ENCODE results near the gene TANGO6.
A peak's percentile ranks its signal among the peaks of the same experiment; 100 is the strongest.

TANGO6 gene

GRCh38 chr16:69064124-69064763 lies 220.9 kb downstream of the TANGO6 start:
- no peak for DNase-seq

- DNase-seq: no peak
These were observed 221.5 kb downstream of the TANGO6 start for GRCh38 chr16:69064764-69065313.

- DNase-seq: no peak
These were observed 226.2 kb downstream of the TANGO6 start for GRCh38 chr16:69069504-69069903.

- no peak for DNase-seq
These were observed 227.7 kb downstream of the TANGO6 start for GRCh38 chr16:69071036-69071435.

GRCh38 chr16:69072640-69072974 lies 229.3 kb downstream of the TANGO6 start:
- DNase-seq: no peak

GRCh38 chr16:69073181-69073702 lies 229.9 kb downstream of the TANGO6 start:
- DNase-seq: no peak

- no peak for DNase-seq
These were observed 233.9 kb downstream of the TANGO6 start for GRCh38 chr16:69077251-69077650.

- DNase-seq: no peak
These were observed 234.7 kb downstream of the TANGO6 start for GRCh38 chr16:69078073-69078472.

GRCh38 chr16:69079697-69080096 lies 236.4 kb downstream of the TANGO6 start:
- DNase-seq: no peak

GRCh38 chr16:69083306-69083941 lies 240.1 kb downstream of the TANGO6 start:
- no peak for DNase-seq

- DNase-seq: no peak
These were observed 241.0 kb downstream of the TANGO6 start for GRCh38 chr16:69084289-69084688.

GRCh38 chr16:69085032-69085695 lies 241.8 kb downstream of the TANGO6 start:
- DNase-seq: no peak

GRCh38 chr16:69087161-69087581 lies 243.8 kb downstream of the TANGO6 start:
- no peak for DNase-seq

- DNase-seq: no peak
These were observed 245.4 kb downstream of the TANGO6 start for GRCh38 chr16:69088684-69089083.

GRCh38 chr16:69089091-69089910 lies 246.0 kb downstream of the TANGO6 start:
- DNase-seq: peak; percentile 82

- DNase-seq: peak; percentile 47
These were observed 250.6 kb downstream of the TANGO6 start for GRCh38 chr16:69093974-69094373.

- no peak for DNase-seq
These were observed 251.2 kb downstream of the TANGO6 start for GRCh38 chr16:69094501-69094900.

GRCh38 chr16:69095193-69095592 lies 251.9 kb downstream of the TANGO6 start:
- DNase-seq: peak; percentile 93

GRCh38 chr16:69100071-69100691 lies 256.9 kb downstream of the TANGO6 start:
- peak; percentile 98 for DNase-seq

- DNase-seq: peak; percentile 67
These were observed 262.4 kb downstream of the TANGO6 start, which contains the start of gene HAS3 for GRCh38 chr16:69105501-69106361. Gene HAS3, plus strand, starts transcription at chr16:69105653. Its CDS starts 3,743 bp downstream, at chr16:69109396.

Data from NCI-H1092 treated with DMSO at 0.1 percent for 48 hours (cell line).